Measurements from ENCODE around the gene CYP3A5. TPM values are rescaled to one million over a fixed set of nuclear protein-coding genes. Genes with fewer than 3 reads are reported as not detected.

The CYP3A5 gene
- total and polyA plus RNA-seq, 10 of the 15 experiments (the other 5 are each of a cell fraction or from before 2014, with no cell fraction given) = 0.05 to 1.3 (median 0.09) TPM; not detected in 2

GRCh38 chr7:99709260-99709659 lies 29.5 kb upstream of the CYP3A5 start:
- H3K4me1 ChIP-seq (ENCODE audit: control insufficient read depth, insufficient read depth, low read length) = no peaks in the 10 kb centered on the region
- ATAC-seq (no peak), FAIRE-seq (no peak), DNase-seq (ENCODE audit: low read depth, low spot score) (no peak)
- POLR2A ChIA-PET = no interaction called here
- no peaks in the 10 kb centered on the region for H3K36me3 ChIP-seq (ENCODE audit: control insufficient read depth in 2 of 2, insufficient read depth in 2 of 2, low read length in 1 of 2)
- in situ Hi-C loops (cut with MboI) (no loop called here), intact Hi-C loops (cut with micrococcal nuclease; ENCODE audit: unreplicated experiment) (no loop called here)
- whole genome bisulfite sequencing (ENCODE audit: insufficient coverage, insufficient replicate concordance, low lambda C conversion rate, missing lambda C conversion rate) = 2% methylated on average over 2 of the region's 2 CpGs
- H3K27ac ChIP-seq (ENCODE audit: control insufficient read depth, insufficient read depth) = no peak overlapping the region
- H3K9ac ChIP-seq (ENCODE audit: control insufficient read depth, insufficient read depth, low read length) = no peak overlapping the region
- H2AFZ ChIP-seq (ENCODE audit: control insufficient read depth, low read depth, low read length) = no peak overlapping the region
- CTCF ChIA-PET = no interaction called here
- H3K4me2 ChIP-seq (ENCODE audit: control insufficient read depth, insufficient read depth) = no peak overlapping the region
- H3K27me3 ChIP-seq (replicated peaks in 1 of 2; ENCODE audit: control insufficient read depth in 2 of 2, insufficient read depth in 2 of 2, low read length in 1 of 2) = no peaks in the 10 kb centered on the region
- no TSS peak for BruUV-seq (replicated peaks)
- H4K20me1 ChIP-seq (ENCODE audit: control insufficient read depth, insufficient read depth) = no peaks in the 10 kb centered on the region
- SMC1A ChIA-PET (ENCODE audit: uncharacterized antibody, unreplicated experiment) = no interaction called here
- H3K4me3 ChIP-seq = no peak overlapping the region
- no peaks in the 10 kb centered on the region for H3K9me3 ChIP-seq (replicated peaks; ENCODE audit: control insufficient read depth, insufficient read depth, low read length)
- RAD21 ChIA-PET (ENCODE audit: unreplicated experiment) = no interaction called here
- no peaks in the 10 kb centered on the region for H3K79me2 ChIP-seq (ENCODE audit: control insufficient read depth, insufficient read depth, low read length)
- TF ChIP-seq SUZ12 (IDR thresholded peaks at IDR 0.05; ENCODE audit: unreplicated experiment) = no peak
- TF ChIP-seq YBX1 (IDR thresholded peaks at IDR 0.05) = no peak
- no peak for TF ChIP-seq CHD4 (IDR thresholded peaks at IDR 0.05)
- no peak for TF ChIP-seq HCFC1 (IDR thresholded peaks at IDR 0.05; ENCODE audit: low read length)
- no peak for TF ChIP-seq ATF2 (IDR thresholded peaks at IDR 0.05; ENCODE audit: low read length)
- TF ChIP-seq ETV6 (conservative IDR thresholded peaks at IDR 0.05 in 1 of 2, IDR thresholded peaks at IDR 0.05 in 1 of 2; ENCODE audit: borderline replicate concordance in 1 of 2, low read depth in 1 of 2) = no peak
- no peak for TF ChIP-seq FOXK2 (IDR thresholded peaks at IDR 0.05)
- TF ChIP-seq NR2C1 (IDR thresholded peaks at IDR 0.05) = no peak
- no peak for TF ChIP-seq SPI1 (IDR thresholded peaks at IDR 0.05; ENCODE audit: borderline replicate concordance, insufficient read depth, low read depth, low read length)
- TF ChIP-seq TAF1 (IDR thresholded peaks at IDR 0.05; ENCODE audit: borderline replicate concordance, low read depth, low read length) = no peak
- no peak for TF ChIP-seq CREM (IDR thresholded peaks at IDR 0.05; ENCODE audit: low read depth)
- TF ChIP-seq POLR2AphosphoS2 (IDR thresholded peaks at IDR 0.05; ENCODE audit: low read depth, low read length) = no peak
- no peak for TF ChIP-seq PML (IDR thresholded peaks at IDR 0.05; ENCODE audit: low read length)
